H1 (cell line): Measurements from ENCODE around the gene RALA. TPM values are rescaled to one million over a fixed set of nuclear protein-coding genes. Genes with fewer than 3 reads are reported as not detected.
A peak's percentile ranks its signal among the peaks of the same experiment; 100 is the strongest.

Experiments used
- CTCF ChIA-PET: fragments of 300-600 bp; sonication (Branson Sonifier 250); formaldehyde crosslinking; loops from one replicate; lab custom pipeline; 2021; ENCODE audit not compliant: partially characterized antibody; lab: Charles Lee
- POLR2A ChIA-PET: fragments of 300-600 bp; sonication (Branson Sonifier 250); formaldehyde crosslinking; loops from one replicate; lab custom pipeline; 2021; ENCODE audit warnings: inconsistent platforms; ENCODE audit not compliant: partially characterized antibody; lab: Charles Lee
- DNase-seq, 2 experiments: peaks; one replicate each; pipeline versions ENCODE4 v3.0.0 to v3.0.0-alpha.2; 2010 to 2022; ENCODE audit warnings: low spot score in 2 of 2, low read depth in 1 of 2, mixed read lengths in 1 of 2
- FAIRE-seq: peaks from 2 replicates; lab custom pipeline; 2011; peaks lifted over from hg19 to GRCh38; lab: Jason Lieb, UNC
- H2AFZ ChIP-seq: 2 replicates; pipeline ENCODE4 v1.8.1; 2012; ENCODE audit warnings: low read length, inconsistent platforms
- H2AK5ac ChIP-seq: 2 replicates; pipeline ENCODE4 v1.6.1; 2013; ENCODE audit warnings: low read depth, low read length
- H2BK120ac ChIP-seq: replicated peaks from 2 replicates; pipeline ENCODE3; 2013; ENCODE audit warnings: low read depth, low read length, inconsistent platforms
- H2BK12ac ChIP-seq: 2 replicates; pipeline ENCODE4 v1.6.1; 2013; ENCODE audit warnings: low read depth, low read length
- H2BK15ac ChIP-seq: 2 replicates; pipeline ENCODE4 v1.6.1; 2013; ENCODE audit warnings: low read length
- H2BK20ac ChIP-seq: 2 replicates; pipeline ENCODE4 v1.6.1; 2013; ENCODE audit warnings: low read length
- H2BK5ac ChIP-seq: 2 replicates; pipeline ENCODE4 v1.6.1; 2013; ENCODE audit warnings: low read depth, low read length
- H3K14ac ChIP-seq: 2 replicates; pipeline ENCODE4 v1.6.1; 2013; ENCODE audit warnings: inconsistent platforms; ENCODE audit not compliant: insufficient read length
- H3K18ac ChIP-seq: 2 replicates; pipeline ENCODE4 v1.6.1; 2013; ENCODE audit warnings: low read length; ENCODE audit errors: extremely low read depth
- H3K23ac ChIP-seq: 2 replicates; pipeline ENCODE4 v1.6.1; 2013; ENCODE audit warnings: inconsistent platforms; ENCODE audit not compliant: insufficient read length
- H3K23me2 ChIP-seq: 2 replicates; pipeline ENCODE4 v1.6.1; 2013; ENCODE audit warnings: low read depth, low read length
- H3K27ac ChIP-seq: 2 replicates; pipeline ENCODE4 v1.6.1; 2011; ENCODE audit warnings: low read depth, low read length, inconsistent platforms
- H3K27me3 ChIP-seq, 4 experiments: replicated peaks in 1 of 4; 1 replicate in 1 of 4; 2 replicates in 3 of 4; pipeline versions ENCODE4 v1.6.1 to v1.8.1; 2011 to 2013; ENCODE audit warnings: low read length in 3 of 4, mild to moderate bottlenecking in 3 of 4, inconsistent platforms in 2 of 4, mixed read lengths in 2 of 4, moderate library complexity in 1 of 4; ENCODE audit not compliant: control insufficient read depth in 3 of 4, insufficient read depth in 3 of 4; ENCODE audit errors: extremely low read depth in 1 of 4
- H3K36me3 ChIP-seq, 4 experiments: 2 replicates each; pipeline versions ENCODE4 v1.6.1 to v1.8.1; 2011 to 2013; ENCODE audit warnings: mild to moderate bottlenecking in 4 of 4, low read length in 3 of 4, moderate library complexity in 2 of 4, control low read depth in 1 of 4, inconsistent platforms in 1 of 4; ENCODE audit not compliant: insufficient read depth in 4 of 4, control insufficient read depth in 2 of 4
- H3K4ac ChIP-seq: replicated peaks from 2 replicates; pipeline ENCODE3; 2013; ENCODE audit warnings: low read length, low read depth, mixed read lengths, inconsistent platforms; ENCODE audit not compliant: insufficient read length
- H3K4me1 ChIP-seq, 4 experiments: replicated peaks in 1 of 4; 1 replicate in 1 of 4; 2 replicates in 3 of 4; pipeline versions ENCODE4 v1.6.1 to v1.8.1; 2011 to 2013; ENCODE audit warnings: low read length in 3 of 4, inconsistent platforms in 2 of 4, mixed read lengths in 1 of 4; ENCODE audit not compliant: insufficient read depth in 4 of 4, control insufficient read depth in 3 of 4
- H3K4me2 ChIP-seq, 2 experiments: 2 replicates each; pipeline versions ENCODE4 v1.6.1 to v1.8.1; 2011 to 2013; ENCODE audit warnings: low read depth in 2 of 2, low read length in 2 of 2, control low read depth in 1 of 2, inconsistent platforms in 1 of 2, mild to moderate bottlenecking in 1 of 2; ENCODE audit not compliant: insufficient read depth in 1 of 2
- H3K4me3 ChIP-seq, 4 experiments: fragments of 200-600, 300-600 bp in 1 of 4; sonication (generic), shearing (Covaris generic), sonication (Bioruptor Twin) in 1 of 4; 2 replicates each; pipeline versions ENCODE4 v1.5.1 to v1.8.1; 2011 to 2016; ENCODE audit warnings: low read length in 4 of 4, low read depth in 3 of 4, control low read depth in 2 of 4, inconsistent platforms in 2 of 4, mild to moderate bottlenecking in 2 of 4, mixed read lengths in 1 of 4, moderate library complexity in 1 of 4; ENCODE audit not compliant: insufficient read depth in 2 of 4; ENCODE audit errors: extremely low read depth in 1 of 4
- H3K56ac ChIP-seq: replicated peaks from 2 replicates; pipeline ENCODE3; 2013; ENCODE audit warnings: low read depth, mild to moderate bottlenecking, mixed read lengths, low read length, inconsistent platforms; ENCODE audit not compliant: insufficient read length
- H3K79me1 ChIP-seq: 2 replicates; pipeline ENCODE4 v1.6.1; 2013; ENCODE audit warnings: low read depth, low read length, control low read depth
- H3K79me2 ChIP-seq, 2 experiments: 2 replicates each; pipeline versions ENCODE4 v1.6.1 to v1.8.1; 2012 to 2013; ENCODE audit warnings: low read length in 2 of 2, mild to moderate bottlenecking in 2 of 2, inconsistent platforms in 1 of 2; ENCODE audit not compliant: insufficient read depth in 2 of 2, control insufficient read depth in 1 of 2
- H3K9ac ChIP-seq, 4 experiments: replicated peaks in 1 of 4; 1 replicate in 1 of 4; 2 replicates in 3 of 4; pipeline versions ENCODE4 v1.6.1 to v1.8.1; 2011 to 2013; ENCODE audit warnings: low read depth in 3 of 4, low read length in 3 of 4, control low read depth in 2 of 4, mild to moderate bottlenecking in 2 of 4, moderate library complexity in 2 of 4, inconsistent platforms in 1 of 4; ENCODE audit errors: extremely low read depth in 1 of 4
- H3K9me3 ChIP-seq, 2 experiments: 2 replicates each; pipeline versions ENCODE4 v1.6.1 to v1.8.1; 2012 to 2013; ENCODE audit warnings: mild to moderate bottlenecking in 2 of 2, moderate library complexity in 2 of 2, control low read depth in 1 of 2, inconsistent platforms in 1 of 2, low read depth in 1 of 2, low read length in 1 of 2, mixed read lengths in 1 of 2; ENCODE audit not compliant: insufficient read depth in 2 of 2
- H4K20me1 ChIP-seq, 2 experiments: replicated peaks in 1 of 2; 2 replicates each; pipeline versions ENCODE3 to v1.8.1; 2011 to 2013; ENCODE audit warnings: inconsistent platforms in 2 of 2, low read length in 2 of 2, mild to moderate bottlenecking in 1 of 2; ENCODE audit not compliant: insufficient read depth in 2 of 2, control insufficient read depth in 1 of 2
- H4K5ac ChIP-seq: 2 replicates; pipeline ENCODE4 v1.6.1; 2013; ENCODE audit warnings: low read length, low read depth, mixed read lengths, inconsistent platforms; ENCODE audit not compliant: insufficient read length
- H4K8ac ChIP-seq: 2 replicates; pipeline ENCODE4 v1.8.0; 2013; ENCODE audit warnings: mild to moderate bottlenecking, moderate library complexity, low read length, inconsistent platforms; ENCODE audit not compliant: insufficient read depth; ENCODE audit errors: extremely low read depth
- H4K91ac ChIP-seq: replicated peaks from 2 replicates; pipeline ENCODE3; 2013; ENCODE audit warnings: low read length, mixed read lengths, inconsistent platforms; ENCODE audit not compliant: insufficient read length
- CHD2 ChIP-seq: IDR thresholded peaks from 2 replicates; pipeline ENCODE4 v1.6.1; 2012; ENCODE audit warnings: low read length, improper control_type of control experiment
- RFX5 ChIP-seq: IDR thresholded peaks from 2 replicates; pipeline ENCODE4 v1.6.1; 2011; ENCODE audit warnings: low read depth, low read length, improper control_type of control experiment, borderline replicate concordance
- TAF7 ChIP-seq: optimal IDR thresholded peaks from 2 replicates; pipeline ENCODE3; 2011; ENCODE audit warnings: low read depth, mild to moderate bottlenecking, inconsistent platforms, low read length, moderate library complexity, borderline replicate concordance
- USF2 ChIP-seq: IDR thresholded peaks from 2 replicates; pipeline ENCODE4 v1.6.1; 2011; ENCODE audit warnings: low read length, improper control_type of control experiment
- WGBS, 2 experiments: shearing (Covaris generic) in 1 of 2; methylation state at CpG; one replicate each; pipeline versions ENCODE4 v1.1.6 to v1.1.7; 2013 to 2015; ENCODE audit warnings: low lambda C conversion rate in 2 of 2, mixed read lengths in 2 of 2, inconsistent platforms in 1 of 2, low coverage in 1 of 2, missing lambda C conversion rate in 1 of 2; ENCODE audit not compliant: insufficient replicate concordance in 2 of 2, insufficient coverage in 1 of 2, insufficient read length in 1 of 2; ENCODE audit errors: extremely low coverage in 1 of 2, missing lambda C conversion rate in 1 of 2; 5-methylcytosine and 5-hydroxymethylcytosine counted together
- polyA plus RNA-seq, 7 experiments: library from polyadenylated mRNA; depleted of rRNA in 3 of 7; stranded (reverse) in 5 of 7; unstranded in 2 of 7; fragments of >200 nt in 5 of 7; fragments of 200-250 nt in 2 of 7; gene quantifications; 1 replicate in 5 of 7; 2 replicates in 1 of 7; 4 replicates in 1 of 7; pipeline versions ENCODE4 v1.2.1 to v1.2.3, GENCODE V29; 2011 to 2013; ENCODE audit warnings: missing spikeins in 2 of 7, mixed read lengths in 2 of 7
- total RNA-seq: library from RNA; stranded (reverse); fragmentation: NEBNext Ultra II Directional; extraction: Animal tissue kit (Norgen Biotek cat#: 25700); gene quantifications from 2 replicates; pipeline ENCODE4 v1.2.1, GENCODE V29; 2021

The RALA gene
- total and polyA plus RNA-seq, 2 of the 8 experiments (the other 6 are each of a cell fraction or from before 2014, with no cell fraction given): 24.1 to 72.8 TPM

- Histone ChIP-seq H3K23ac (no peak overlapping the region), H4K8ac (no peak overlapping the region; the same call in 1 of the 2 replicates), H3K79me1 (no peaks in the 10 kb centered on the region), H2AK5ac (no peak overlapping the region), H3K23me2 (no peaks in the 10 kb centered on the region), H2BK120ac (no peak overlapping the region), H4K5ac (no peak overlapping the region), H3K18ac (no peak overlapping the region), H2BK15ac (no peak overlapping the region), H3K14ac (no peak overlapping the region), H3K27ac (no peak overlapping the region), H3K4ac (no peak overlapping the region), H2BK5ac (no peak overlapping the region), H3K56ac (no peak overlapping the region), H4K20me1 (no peaks in the 10 kb centered on the region), H3K4me2 (0 out of 4 replicates have a peak overlapping the region, but pooled peaks of 1 of the 2 experiments have one; percentile 17), H3K4me1 (peaks cover 4 to 14% (median 5%) of the 10 kb centered on the region in 4 experiments; a peak in 4 of 7 replicates), H3K79me2 (no peaks in the 10 kb centered on the region), H3K27me3 (no peaks in the 10 kb centered on the region), H3K4me3 (no peak overlapping the region), H2BK12ac (no peak overlapping the region), H3K9ac (no peak overlapping the region), H3K36me3 (no peaks in the 10 kb centered on the region), H3K9me3 (no peaks in the 10 kb centered on the region), H4K91ac (no peak overlapping the region), H2BK20ac (no peak overlapping the region), H2AFZ (no peak overlapping the region)
- POLR2A ChIA-PET: interaction anchor here (0.8 to 3.4 kb wide), 4 partner anchors 10 to 33 kb away, joined by 3 to 17 read pairs (median 3); no protein-coding TSS in a partner anchor
- CTCF ChIA-PET: interaction anchor here (1.1 to 14.5 kb wide), 5 partner anchors 11 to 141 kb away, joined by 3 to 140 read pairs (median 5); no protein-coding TSS in a partner anchor
- 81% methylated on average over 3 of the region's 3 CpGs; no CpG with 5 or more reads in 1 of the 2 experiments for WGBS, 2 experiments
- DNase-seq (no peak), FAIRE-seq (no peak)
- no peak for TF ChIP-seq USF2
- TF ChIP-seq TAF7: no peak
- no peak for TF ChIP-seq CHD2
- TF ChIP-seq RFX5: no peak
These were observed 98.0 kb downstream of the RALA start for GRCh38 chr7:39721345-39721744.
